Endothelial cell of umbilical vein (primary cell): ENCODE data around the gene PRDM16. TPM values are rescaled to one million over a fixed set of nuclear protein-coding genes. Genes with fewer than 3 reads are reported as not detected.

Experiments used
- BruUV-seq: library from RNA; stranded (reverse); fragments of 400-500 nt; replicated peaks from 2 replicates; lab custom pipeline; 2021; lab: Mats Ljungman, UMichigan
- CTCF ChIA-PET: fragments of 300-600, 350-600 bp; sonication (Branson Sonifier 250); formaldehyde crosslinking; loops from one replicate; lab custom pipeline; 2021; ENCODE audit warnings: antibody characterized with exemption, inconsistent platforms; lab: Charles Lee
- POLR2A ChIA-PET: fragments of 300-600, 350-600 bp; sonication (Branson Sonifier 250); formaldehyde crosslinking; loops from one replicate; lab custom pipeline; 2021; ENCODE audit warnings: antibody characterized with exemption, inconsistent platforms; lab: Charles Lee
- DNase-seq: peaks from one replicate; pipeline ENCODE4 v3.0.0-alpha.2; 2011; ENCODE audit warnings: low read depth, low spot score
- FAIRE-seq: peaks from 2 replicates; lab custom pipeline; 2011; peaks lifted over from hg19 to GRCh38; lab: Jason Lieb, UNC
- H2AFZ ChIP-seq: 2 replicates; pipeline ENCODE4 v1.6.0; 2012; ENCODE audit warnings: low read depth, low read length, control low read depth, inconsistent platforms
- H3K27ac ChIP-seq: 2 replicates; pipeline ENCODE4 v1.5.1; 2011; ENCODE audit warnings: low read depth, mild to moderate bottlenecking, control low read depth, low read length, moderate library complexity; ENCODE audit not compliant: insufficient read depth
- H3K27me3 ChIP-seq, 2 experiments: 2 replicates each; pipeline versions ENCODE4 v1.6.0 to v1.6.1; 2011; ENCODE audit warnings: low read length in 2 of 2, mixed read lengths in 1 of 2; ENCODE audit not compliant: control insufficient read depth in 2 of 2, insufficient read depth in 2 of 2
- H3K36me3 ChIP-seq, 2 experiments: 2 replicates in 1 of 2; 3 replicates in 1 of 2; pipeline ENCODE4 v1.5.1; 2011; ENCODE audit warnings: low read length in 2 of 2, mild to moderate bottlenecking in 1 of 2, moderate library complexity in 1 of 2; ENCODE audit not compliant: control insufficient read depth in 2 of 2, insufficient read depth in 2 of 2; ENCODE audit errors: extremely low read depth in 1 of 2
- H3K4me1 ChIP-seq: 3 replicates; pipeline ENCODE4 v1.5.1; 2011; ENCODE audit warnings: mild to moderate bottlenecking, low read length; ENCODE audit not compliant: control insufficient read depth, insufficient read depth; ENCODE audit errors: extremely low read depth
- H3K4me2 ChIP-seq: 2 replicates; pipeline ENCODE4 v1.6.1; 2011; ENCODE audit warnings: low read length, control low read depth, mixed read lengths; ENCODE audit not compliant: insufficient read depth
- H3K4me3 ChIP-seq, 3 experiments: fragments of 200-600 bp in 1 of 3; sonication (generic), shearing (Covaris generic) in 1 of 3; replicated peaks in 1 of 3; 2 replicates each; pipeline ENCODE4 v1.5.1; 2011 to 2016; ENCODE audit warnings: control low read depth in 3 of 3, low read length in 3 of 3, mild to moderate bottlenecking in 2 of 3, inconsistent platforms in 1 of 3, low read depth in 1 of 3, moderate library complexity in 1 of 3; ENCODE audit not compliant: insufficient read depth in 1 of 3
- H3K79me2 ChIP-seq: 2 replicates; pipeline ENCODE4 v1.6.0; 2012; ENCODE audit warnings: low read length, inconsistent platforms; ENCODE audit not compliant: control insufficient read depth, insufficient read depth
- H3K9ac ChIP-seq: replicated peaks from 2 replicates; pipeline ENCODE3; 2011; ENCODE audit warnings: low read length, control low read depth; ENCODE audit not compliant: insufficient read depth; ENCODE audit errors: extremely low read depth
- H3K9me1 ChIP-seq: replicated peaks from 3 replicates; pipeline ENCODE4 v1.6.0; 2011; ENCODE audit warnings: mild to moderate bottlenecking, low read length; ENCODE audit not compliant: control insufficient read depth, insufficient read depth; ENCODE audit errors: extremely low read depth
- H3K9me3 ChIP-seq: replicated peaks from 2 replicates; pipeline ENCODE4 v1.5.1; 2012; ENCODE audit warnings: low read length, inconsistent platforms; ENCODE audit not compliant: control insufficient read depth, insufficient read depth
- H4K20me1 ChIP-seq: replicated peaks from 2 replicates; pipeline ENCODE3; 2011; ENCODE audit warnings: mild to moderate bottlenecking, low read length; ENCODE audit not compliant: control insufficient read depth, insufficient read depth; ENCODE audit errors: extremely low read depth
- CTCF ChIP-seq, 2 donors: IDR thresholded peaks; 1 replicate in 1 of 2; 2 replicates in 1 of 2; pipeline ENCODE4 v1.5.1; 2011; ENCODE audit warnings: low read length in 2 of 2, mild to moderate bottlenecking in 2 of 2, moderate library complexity in 2 of 2, control low read depth in 1 of 2, inconsistent platforms in 1 of 2, low read depth in 1 of 2; ENCODE audit not compliant: insufficient read depth in 1 of 2; ENCODE audit errors: extremely low read depth in 1 of 2
- EZH2 ChIP-seq: IDR thresholded peaks from 2 replicates; pipeline ENCODE4 v1.6.1; 2012; ENCODE audit warnings: borderline replicate concordance, low read depth, mild to moderate bottlenecking, moderate library complexity, low read length, inconsistent platforms; ENCODE audit not compliant: severe bottlenecking
- FOS ChIP-seq: IDR thresholded peaks from 2 replicates; pipeline ENCODE4 v1.6.1; 2011; ENCODE audit warnings: mild to moderate bottlenecking, low read length, moderate library complexity, borderline replicate concordance; ENCODE audit not compliant: insufficient read depth
- GATA2 ChIP-seq: IDR thresholded peaks from 2 replicates; pipeline ENCODE4 v1.7.0; 2011; ENCODE audit warnings: low read depth, mild to moderate bottlenecking, moderate library complexity, mixed read lengths, low read length; ENCODE audit not compliant: insufficient read length, insufficient read depth
- JUN ChIP-seq: IDR thresholded peaks from 2 replicates; pipeline ENCODE4 v1.6.1; 2011; ENCODE audit warnings: borderline replicate concordance, low read depth; ENCODE audit not compliant: insufficient read length, insufficient read depth
- MAX ChIP-seq: IDR thresholded peaks from 2 replicates; pipeline ENCODE4 v1.6.1; 2011; ENCODE audit not compliant: insufficient read depth, insufficient read length
- MYC ChIP-seq: IDR thresholded peaks from one replicate; pipeline ENCODE4 v1.6.1; 2011; ENCODE audit warnings: mild to moderate bottlenecking, low read depth, low read length
- POLR2A ChIP-seq: IDR thresholded peaks from 2 replicates; pipeline ENCODE4 v1.6.1; 2012; ENCODE audit warnings: low read depth, mild to moderate bottlenecking, control low read depth, low read length
- POLR2AphosphoS5 ChIP-seq: IDR thresholded peaks from 2 replicates; pipeline ENCODE4 v1.6.1; 2012; ENCODE audit warnings: low read depth, mild to moderate bottlenecking, control low read depth, low read length, moderate library complexity; ENCODE audit not compliant: insufficient read depth
- dilution Hi-C: fragments of 300-500 bp; cut with MboI; formaldehyde crosslinking; loops from one replicate; pipeline ENCODE4 v1.15.0; 2019; ENCODE audit warnings: low sequenced_read_pairs; ENCODE audit not compliant: extremely low pct_ligation_motif_present
- intact Hi-C: fragments of 100-400 bp; cut with micrococcal nuclease; formaldehyde crosslinking; loops from one replicate; pipeline ENCODE4 v1.10.0; 2022
- polyA plus RNA-seq, 4 experiments: library from polyadenylated mRNA; depleted of rRNA in 3 of 4; stranded (reverse) in 3 of 4; unstranded in 1 of 4; fragments of >200 nt; gene quantifications; 2 replicates each; pipeline versions ENCODE4 v1.2.1 to v1.2.3, GENCODE V29; 2011 to 2012; ENCODE audit warnings: missing spikeins in 1 of 4
- total RNA-seq: library from RNA; stranded (reverse); gene quantifications from 2 replicates; pipeline ENCODE4 v1.2.3, GENCODE V29; 2021

PRDM16 gene
- total and polyA plus RNA-seq, 2 donors (not counting 3 experiments of a cell fraction or from before 2014, with no cell fraction given) = not detected

GRCh38 chr1:3271866-3272265 lies 202.9 kb downstream of the PRDM16 start:
- no peak overlapping the region for H3K4me2 ChIP-seq
- dilution Hi-C loops = no loop called here
- no peak overlapping the region for H3K27ac ChIP-seq
- ChIA-PET POLR2A (no interaction called here), CTCF (no interaction called here)
- no peak overlapping the region for H2AFZ ChIP-seq
- H3K27me3 ChIP-seq = no peaks in the 10 kb centered on the region
- no peaks in the 10 kb centered on the region for H3K79me2 ChIP-seq
- H3K9me1 ChIP-seq = no peaks in the 10 kb centered on the region
- FAIRE-seq (no peak), DNase-seq (no peak)
- H3K4me3 ChIP-seq = no peak overlapping the region
- intact Hi-C loops = no loop called here
- no peaks in the 10 kb centered on the region for H4K20me1 ChIP-seq
- H3K9me3 ChIP-seq = no peaks in the 10 kb centered on the region
- no peak overlapping the region for H3K9ac ChIP-seq
- TF ChIP-seq MYC (no peak), JUN (no peak), POLR2AphosphoS5 (no peak), EZH2 (no peak), CTCF (IDR thresholded peaks at IDR 0.05; ENCODE audit: extremely low read depth in 1 of 2, insufficient read depth in 1 of 2, low read depth in 1 of 2, low read length in 2 of 2) (no peak), POLR2A (no peak), FOS (no peak), MAX (no peak), GATA2 (no peak)
- no peaks in the 10 kb centered on the region for H3K4me1 ChIP-seq
- BruUV-seq = no TSS peak
- H3K36me3 ChIP-seq = no peaks in the 10 kb centered on the region
